ENCODE data around the gene ALDH1B1.

DNA sequence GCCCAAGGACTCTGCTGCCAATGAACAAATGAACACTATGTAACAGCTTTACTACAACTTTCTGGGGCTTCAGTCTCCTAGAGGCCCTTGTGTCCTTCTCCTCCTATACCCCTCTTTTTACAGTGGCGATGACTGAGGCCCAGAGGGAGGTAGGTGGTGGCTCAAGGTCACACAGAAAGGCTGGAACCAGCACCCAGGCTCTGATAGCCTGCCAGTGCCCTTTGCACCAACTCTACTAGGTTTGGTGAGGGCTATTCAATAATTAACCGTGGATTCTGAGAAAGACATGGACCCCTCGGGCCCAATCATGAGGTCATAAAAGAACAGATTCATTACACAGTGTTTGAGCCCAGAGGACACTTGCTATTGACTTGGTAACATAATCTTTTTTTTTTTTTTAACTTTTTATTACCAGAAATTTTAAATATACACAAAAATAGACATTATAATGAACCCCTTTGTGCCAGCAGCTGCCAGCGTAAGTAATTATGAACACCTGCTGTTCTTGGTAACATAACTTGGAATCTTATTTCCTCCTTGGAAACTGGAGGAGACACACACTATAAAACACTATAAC, 6.1 kb upstream of the ALDH1B1 start:
- TF ChIP-seq, protein P1, sequence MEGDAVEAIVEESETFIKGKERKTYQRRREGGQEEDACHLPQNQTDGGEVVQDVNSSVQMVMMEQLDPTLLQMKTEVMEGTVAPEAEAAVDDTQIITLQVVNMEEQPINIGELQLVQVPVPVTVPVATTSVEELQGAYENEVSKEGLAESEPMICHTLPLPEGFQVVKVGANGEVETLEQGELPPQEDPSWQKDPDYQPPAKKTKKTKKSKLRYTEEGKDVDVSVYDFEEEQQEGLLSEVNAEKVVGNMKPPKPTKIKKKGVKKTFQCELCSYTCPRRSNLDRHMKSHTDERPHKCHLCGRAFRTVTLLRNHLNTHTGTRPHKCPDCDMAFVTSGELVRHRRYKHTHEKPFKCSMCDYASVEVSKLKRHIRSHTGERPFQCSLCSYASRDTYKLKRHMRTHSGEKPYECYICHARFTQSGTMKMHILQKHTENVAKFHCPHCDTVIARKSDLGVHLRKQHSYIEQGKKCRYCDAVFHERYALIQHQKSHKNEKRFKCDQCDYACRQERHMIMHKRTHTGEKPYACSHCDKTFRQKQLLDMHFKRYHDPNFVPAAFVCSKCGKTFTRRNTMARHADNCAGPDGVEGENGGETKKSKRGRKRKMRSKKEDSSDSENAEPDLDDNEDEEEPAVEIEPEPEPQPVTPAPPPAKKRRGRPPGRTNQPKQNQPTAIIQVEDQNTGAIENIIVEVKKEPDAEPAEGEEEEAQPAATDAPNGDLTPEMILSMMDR (IDR thresholded peaks at IDR 0.05): no peak
- no peak for TF ChIP-seq POLR2AphosphoS5 (IDR thresholded peaks at IDR 0.05)

All from suprapubic skin (tissue), 3 donors.